ENCODE measurements around the gene YY1AP1.

- TF ChIP-seq, protein P1, sequence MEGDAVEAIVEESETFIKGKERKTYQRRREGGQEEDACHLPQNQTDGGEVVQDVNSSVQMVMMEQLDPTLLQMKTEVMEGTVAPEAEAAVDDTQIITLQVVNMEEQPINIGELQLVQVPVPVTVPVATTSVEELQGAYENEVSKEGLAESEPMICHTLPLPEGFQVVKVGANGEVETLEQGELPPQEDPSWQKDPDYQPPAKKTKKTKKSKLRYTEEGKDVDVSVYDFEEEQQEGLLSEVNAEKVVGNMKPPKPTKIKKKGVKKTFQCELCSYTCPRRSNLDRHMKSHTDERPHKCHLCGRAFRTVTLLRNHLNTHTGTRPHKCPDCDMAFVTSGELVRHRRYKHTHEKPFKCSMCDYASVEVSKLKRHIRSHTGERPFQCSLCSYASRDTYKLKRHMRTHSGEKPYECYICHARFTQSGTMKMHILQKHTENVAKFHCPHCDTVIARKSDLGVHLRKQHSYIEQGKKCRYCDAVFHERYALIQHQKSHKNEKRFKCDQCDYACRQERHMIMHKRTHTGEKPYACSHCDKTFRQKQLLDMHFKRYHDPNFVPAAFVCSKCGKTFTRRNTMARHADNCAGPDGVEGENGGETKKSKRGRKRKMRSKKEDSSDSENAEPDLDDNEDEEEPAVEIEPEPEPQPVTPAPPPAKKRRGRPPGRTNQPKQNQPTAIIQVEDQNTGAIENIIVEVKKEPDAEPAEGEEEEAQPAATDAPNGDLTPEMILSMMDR (IDR thresholded peaks at IDR 0.05; ENCODE audit: insufficient read depth, low read depth, low read length) = no peak
- no peak for TF ChIP-seq EZH2 (IDR thresholded peaks at IDR 0.05; ENCODE audit: insufficient read depth, low read length)
Observed at GRCh38 chr1:155678027-155678426, 10.5 kb downstream of the YY1AP1 start.
